Activated naive CD4-positive, alpha-beta T cell treated with anti-CD3 and anti-CD28 coated beads, Interleukin-2, amount 50 U/mL, for 24 hours (primary cell): ENCODE measurements around the gene AKNAD1.

Experiments used
- H3K27ac Mint-ChIP-seq: one replicate; pipeline ENCODE4 v1.8.0; 2021; ENCODE audit warnings: mild to moderate bottlenecking, mixed read lengths
- H3K27me3 Mint-ChIP-seq: one replicate; pipeline ENCODE4 v1.8.0; 2021; ENCODE audit warnings: mixed read lengths
- H3K36me3 Mint-ChIP-seq: one replicate; pipeline ENCODE4 v1.8.0; 2021; ENCODE audit warnings: mixed read lengths
- H3K4me1 Mint-ChIP-seq: one replicate; pipeline ENCODE4 v1.8.0; 2021; ENCODE audit warnings: mixed read lengths
- H3K4me3 Mint-ChIP-seq: one replicate; pipeline ENCODE4 v1.8.0; 2021; ENCODE audit warnings: mild to moderate bottlenecking, mixed read lengths
- H3K9me3 Mint-ChIP-seq: one replicate; pipeline ENCODE4 v1.8.0; 2021; ENCODE audit warnings: mixed read lengths

The AKNAD1 gene

DNA sequence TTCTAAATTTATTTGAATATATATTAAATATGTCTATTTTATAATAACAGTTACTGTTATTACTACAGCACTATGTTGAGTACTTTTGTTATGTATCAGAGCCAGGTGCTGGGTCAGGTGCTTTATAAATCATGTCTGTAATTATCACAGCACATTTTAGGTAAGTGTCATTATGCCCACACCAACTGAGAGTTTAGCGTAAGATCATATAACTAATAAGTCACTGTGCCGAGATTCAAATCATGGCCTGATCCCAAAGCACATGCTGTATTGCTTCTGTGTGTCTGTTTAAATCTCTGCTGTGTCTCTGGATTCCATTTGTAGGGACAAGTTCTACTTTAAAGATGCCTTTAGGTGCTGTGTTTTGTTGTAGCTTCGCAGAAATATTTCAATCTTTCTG lies 21.8 kb upstream of the AKNAD1 start:
- Mint-ChIP-seq H3K9me3 (no peaks in the 10 kb centered on the region), H3K4me3 (no peak overlapping the region), H3K4me1 (peaks cover 10% of the 10 kb centered on the region), H3K27me3 (no peaks in the 10 kb centered on the region), H3K36me3 (no peaks in the 10 kb centered on the region), H3K27ac (no peak overlapping the region)

DNA sequence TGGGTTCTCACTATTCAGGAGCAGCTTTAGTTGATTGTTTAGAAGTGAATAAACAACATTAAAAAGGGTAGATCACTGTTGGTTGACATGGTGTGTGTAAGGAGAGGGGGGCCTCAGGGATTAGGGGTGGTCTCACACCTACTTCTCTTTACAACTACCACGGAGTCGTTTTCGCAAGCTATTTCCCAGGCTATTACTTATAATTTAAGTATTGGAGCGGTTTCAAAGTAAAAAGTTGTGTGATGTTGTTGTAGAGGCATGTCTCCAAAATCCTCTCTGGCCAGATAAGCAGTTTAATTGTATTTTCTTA lies 21.2 kb upstream of the AKNAD1 start:
- H3K9me3 Mint-ChIP-seq = no peaks in the 10 kb centered on the region
- peak overlapping the region; percentile 91 for H3K4me3 Mint-ChIP-seq
- no peak overlapping the region for H3K27ac Mint-ChIP-seq
- H3K27me3 Mint-ChIP-seq = no peaks in the 10 kb centered on the region
- H3K36me3 Mint-ChIP-seq = no peaks in the 10 kb centered on the region
- H3K4me1 Mint-ChIP-seq = peaks cover 10% of the 10 kb centered on the region

DNA sequence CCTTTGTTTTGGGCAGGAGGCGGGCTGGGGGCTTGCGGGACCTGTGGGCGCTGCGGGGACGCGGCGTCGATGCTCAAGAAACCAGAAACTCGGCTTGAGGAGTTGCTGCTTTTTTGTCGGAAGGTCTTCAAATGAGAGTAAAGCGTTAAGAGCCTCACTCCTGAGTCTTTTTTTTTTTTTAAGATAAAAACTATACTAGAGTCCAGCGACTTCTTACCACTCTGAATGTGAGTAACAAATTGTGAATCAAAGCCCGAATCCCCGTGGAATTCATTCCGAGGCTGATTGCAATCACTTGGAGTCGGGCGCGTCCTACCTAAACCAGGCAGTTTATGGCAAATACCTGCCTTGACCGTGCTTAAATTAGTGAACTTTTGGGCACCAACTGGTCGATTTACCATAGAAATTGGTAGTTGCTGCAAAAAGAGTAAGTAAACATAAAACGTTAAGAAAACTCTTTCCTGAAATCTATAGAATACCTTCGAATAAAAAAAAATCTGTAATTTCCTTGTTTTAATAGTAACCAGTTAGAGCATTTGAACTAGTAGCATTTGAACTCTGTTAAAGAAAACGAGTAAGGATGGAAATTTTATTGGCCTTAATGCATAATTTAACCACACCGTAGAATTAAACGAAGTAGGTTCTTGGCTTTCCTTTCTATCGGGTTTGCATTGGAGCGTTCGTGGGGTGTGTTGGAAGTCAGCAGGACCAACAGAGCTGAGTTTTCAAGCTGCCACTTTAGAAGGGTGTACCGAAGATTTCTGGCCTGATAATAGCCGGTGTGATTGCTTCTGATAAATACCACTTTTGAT lies 20.7 kb upstream of the AKNAD1 start:
- no peak overlapping the region for H3K27ac Mint-ChIP-seq

GRCh38 chr1:108871050-108871724 lies 14.3 kb upstream of the AKNAD1 start:
- Mint-ChIP-seq H3K36me3 (no peaks in the 10 kb centered on the region), H3K27me3 (peaks cover 4% of the 10 kb centered on the region), H3K9me3 (no peaks in the 10 kb centered on the region), H3K27ac (no peak overlapping the region), H3K4me1 (no peaks in the 10 kb centered on the region), H3K4me3 (no peak overlapping the region)

More for the DNA sequence above, 20.7 kb upstream of the AKNAD1 start:
- no peaks in the 10 kb centered on the region for H3K9me3 Mint-ChIP-seq
- no peaks in the 10 kb centered on the region for H3K27me3 Mint-ChIP-seq
- no peaks in the 10 kb centered on the region for H3K36me3 Mint-ChIP-seq
- peaks cover 10% of the 10 kb centered on the region for H3K4me1 Mint-ChIP-seq
- peak overlapping the region; percentile 91 for H3K4me3 Mint-ChIP-seq

DNA sequence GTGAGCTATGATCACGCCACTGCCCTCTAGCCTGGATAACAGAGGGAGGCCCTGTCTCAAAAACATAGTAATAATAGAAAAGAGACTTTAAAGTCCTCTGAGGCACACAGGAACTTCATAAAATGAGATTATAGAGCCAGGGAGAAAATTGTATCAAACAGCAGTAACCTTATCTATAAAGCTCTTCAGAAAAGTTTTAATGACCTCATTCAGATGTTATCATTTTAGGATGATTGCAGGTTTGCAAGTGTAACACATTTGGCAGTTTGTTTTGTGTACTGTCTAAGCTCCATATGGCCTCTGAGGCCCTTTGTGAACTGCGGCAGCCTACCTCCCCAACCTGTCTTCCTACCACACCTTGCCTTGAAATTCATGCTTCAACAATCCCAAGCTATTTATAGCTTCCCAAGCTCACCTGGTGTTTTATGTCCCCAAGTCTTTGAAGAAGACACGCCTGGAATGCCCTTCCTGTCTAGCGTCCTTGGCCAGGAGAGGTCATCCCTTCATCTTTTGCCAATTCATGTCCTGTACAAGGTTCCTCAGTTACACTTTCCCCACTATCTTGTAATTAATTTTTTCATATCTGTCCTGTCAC lies 8.5 kb upstream of the AKNAD1 start:
- Mint-ChIP-seq H3K9me3 (no peaks in the 10 kb centered on the region), H3K36me3 (no peaks in the 10 kb centered on the region), H3K27ac (no peak overlapping the region), H3K27me3 (peaks cover 6% of the 10 kb centered on the region), H3K4me1 (no peaks in the 10 kb centered on the region), H3K4me3 (no peak overlapping the region)

DNA sequence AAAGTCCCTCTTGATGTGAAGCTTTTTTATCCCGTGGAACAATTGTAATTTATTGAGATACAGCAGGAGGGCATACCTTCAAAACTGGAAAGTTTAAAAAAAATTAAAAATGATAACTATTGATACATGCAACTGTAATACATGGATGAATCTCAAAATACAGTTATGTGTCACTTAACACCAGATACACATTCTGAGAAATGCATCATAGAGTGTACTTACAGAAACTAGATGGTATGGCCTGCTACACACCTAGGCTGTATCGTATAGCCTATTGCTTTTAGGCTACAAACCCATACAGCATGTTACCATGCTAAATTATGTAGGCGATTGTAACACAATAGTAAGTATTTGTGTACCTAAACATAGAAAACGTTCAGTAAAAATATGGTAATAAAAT lies 7.1 kb upstream of the AKNAD1 start:
- H3K9me3 Mint-ChIP-seq = no peaks in the 10 kb centered on the region
- H3K27ac Mint-ChIP-seq = no peak overlapping the region
- no peaks in the 10 kb centered on the region for H3K4me1 Mint-ChIP-seq
- H3K27me3 Mint-ChIP-seq = peaks cover 7% of the 10 kb centered on the region
- no peak overlapping the region for H3K4me3 Mint-ChIP-seq
- H3K36me3 Mint-ChIP-seq = no peaks in the 10 kb centered on the region

DNA sequence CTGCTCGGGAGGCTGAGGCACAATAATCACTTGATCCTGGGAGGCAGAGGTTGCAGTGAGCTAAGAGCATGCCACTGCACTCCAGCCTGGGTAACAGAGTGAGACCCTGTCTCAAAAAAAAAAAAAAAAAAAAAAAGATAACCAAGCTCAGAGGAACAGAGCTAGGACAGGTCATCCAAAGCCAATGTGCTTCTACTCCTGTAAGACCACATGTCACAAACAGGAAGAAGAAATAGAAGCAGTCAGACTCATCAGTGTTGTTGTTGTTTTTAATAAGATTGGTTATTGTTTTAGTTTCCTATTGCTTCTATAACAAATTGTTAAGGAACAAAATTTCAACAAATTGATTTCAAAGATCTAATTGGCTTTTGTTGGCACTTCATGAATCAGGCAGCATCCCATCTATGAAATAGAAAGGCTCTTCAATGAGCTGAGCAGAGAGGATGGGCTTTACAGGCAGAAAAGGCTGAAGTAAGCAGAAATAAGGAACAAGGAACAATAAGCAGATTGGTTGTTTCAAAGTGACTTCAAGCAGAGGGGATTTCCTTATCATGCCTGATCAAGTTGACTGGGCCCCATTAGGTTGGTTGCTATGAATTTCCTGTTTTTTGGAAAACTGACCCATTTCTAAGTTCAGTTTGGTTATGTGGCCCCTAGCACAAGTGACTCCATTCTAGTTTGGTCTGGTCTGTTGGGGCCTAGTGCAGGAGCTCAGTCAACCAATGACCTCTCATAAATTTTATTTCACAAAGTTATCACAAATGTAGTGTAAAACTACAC lies 6.0 kb upstream of the AKNAD1 start:
- Mint-ChIP-seq H3K27me3 (peaks cover 10% of the 10 kb centered on the region), H3K36me3 (no peaks in the 10 kb centered on the region), H3K4me3 (no peak overlapping the region), H3K4me1 (peaks cover 4% of the 10 kb centered on the region), H3K9me3 (no peaks in the 10 kb centered on the region), H3K27ac (no peak overlapping the region)

DNA sequence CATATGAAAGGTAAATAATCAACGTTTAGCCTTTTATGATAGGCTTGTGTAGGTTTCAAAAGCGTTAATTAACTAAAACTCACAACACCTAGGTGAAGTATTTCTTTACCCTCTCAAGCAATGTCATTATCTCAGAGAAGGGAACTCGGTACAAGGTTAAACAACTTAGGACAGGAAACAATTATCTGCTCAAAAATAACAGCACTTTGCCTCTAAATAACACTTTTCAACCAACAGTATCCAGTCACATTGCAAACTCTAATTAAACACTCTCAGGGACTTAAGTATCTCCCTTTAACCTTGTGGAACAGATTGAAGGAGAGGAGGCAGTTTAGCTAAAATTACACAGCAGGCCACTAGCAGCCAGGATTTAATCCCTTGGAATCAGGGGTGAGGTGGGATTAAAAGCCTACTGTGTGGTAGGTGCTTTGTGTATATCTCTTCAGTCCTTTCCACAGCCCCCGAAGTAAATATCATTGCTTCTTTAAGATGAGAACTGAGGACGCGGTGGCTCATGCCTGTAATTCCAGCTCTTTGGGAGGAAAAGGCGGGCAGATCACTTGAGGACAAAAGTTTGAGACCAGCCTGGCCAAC lies 5.2 kb upstream of the AKNAD1 start:
- no peaks in the 10 kb centered on the region for H3K9me3 Mint-ChIP-seq
- no peak overlapping the region for H3K4me3 Mint-ChIP-seq
- peaks cover 10% of the 10 kb centered on the region for H3K27me3 Mint-ChIP-seq
- no peaks in the 10 kb centered on the region for H3K36me3 Mint-ChIP-seq
- no peak overlapping the region for H3K27ac Mint-ChIP-seq
- peaks cover 4% of the 10 kb centered on the region for H3K4me1 Mint-ChIP-seq

DNA sequence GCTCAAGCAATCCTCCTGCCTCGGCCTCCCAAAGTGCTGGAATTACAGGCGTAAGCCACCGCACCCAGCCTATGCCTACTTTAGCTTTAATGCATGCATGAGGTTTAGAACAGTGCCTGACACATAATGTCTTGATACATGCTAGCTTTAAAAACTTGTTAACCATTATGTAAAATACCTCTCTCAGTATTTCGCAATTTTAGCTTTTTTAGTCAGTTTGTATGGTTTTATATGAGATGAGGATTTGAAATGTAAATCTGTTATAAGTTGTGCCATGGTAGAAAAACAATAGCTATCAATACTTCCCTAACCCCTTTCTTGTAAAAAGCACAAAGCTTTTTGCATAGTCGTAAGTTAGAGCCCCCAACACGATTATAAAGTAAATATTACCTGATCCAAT lies 4.7 kb upstream of the AKNAD1 start:
- H3K27me3 Mint-ChIP-seq = peaks cover 8% of the 10 kb centered on the region
- H3K9me3 Mint-ChIP-seq = no peaks in the 10 kb centered on the region
- H3K4me1 Mint-ChIP-seq = peaks cover 4% of the 10 kb centered on the region
- H3K27ac Mint-ChIP-seq = no peak overlapping the region
- H3K36me3 Mint-ChIP-seq = no peaks in the 10 kb centered on the region
- H3K4me3 Mint-ChIP-seq = no peak overlapping the region

DNA sequence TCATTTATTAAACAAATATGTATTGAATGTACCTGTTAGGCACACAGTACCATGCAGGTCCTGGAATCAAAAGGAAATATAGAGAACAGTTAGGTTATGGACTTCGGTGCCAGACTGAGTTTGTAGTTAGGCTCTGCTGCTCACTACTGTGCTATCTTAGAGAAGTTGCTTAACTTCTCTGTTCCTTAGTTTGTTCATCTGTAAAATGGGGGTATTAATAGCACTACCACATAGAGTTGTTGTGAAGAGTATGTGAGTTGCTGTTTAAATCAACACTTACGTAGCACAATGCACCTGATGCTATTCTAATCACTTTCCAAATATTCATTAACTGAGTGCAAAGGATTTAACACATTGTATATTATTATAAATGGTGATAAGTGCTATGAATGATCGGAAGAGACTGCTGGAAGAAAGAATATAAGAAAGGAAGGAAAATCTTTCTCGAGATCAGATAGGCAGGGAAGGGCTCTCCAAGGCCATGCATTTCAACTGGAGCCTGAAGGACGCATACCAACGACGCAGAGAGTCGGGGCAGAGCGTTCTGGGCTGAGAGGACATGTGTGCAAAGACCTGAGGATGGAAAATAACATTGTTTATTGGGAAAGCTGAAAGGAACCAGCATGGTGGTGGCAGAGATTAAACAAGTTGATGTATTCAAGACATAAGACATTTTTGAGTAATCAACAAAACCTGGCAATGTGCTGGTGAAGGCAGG lies 3.5 kb upstream of the AKNAD1 start:
- Mint-ChIP-seq H3K4me3 (no peak overlapping the region), H3K9me3 (no peaks in the 10 kb centered on the region), H3K27me3 (peaks cover 8% of the 10 kb centered on the region), H3K4me1 (peaks cover 4% of the 10 kb centered on the region), H3K36me3 (no peaks in the 10 kb centered on the region), H3K27ac (no peak overlapping the region)

GRCh38 chr1:108858230-108858950 lies 1.5 kb upstream of the AKNAD1 start:
- no peaks in the 10 kb centered on the region for H3K9me3 Mint-ChIP-seq
- peaks cover 4% of the 10 kb centered on the region for H3K4me1 Mint-ChIP-seq
- no peaks in the 10 kb centered on the region for H3K36me3 Mint-ChIP-seq
- peaks cover 8% of the 10 kb centered on the region for H3K27me3 Mint-ChIP-seq
- H3K27ac Mint-ChIP-seq = no peak overlapping the region
- H3K4me3 Mint-ChIP-seq = no peak overlapping the region

- Mint-ChIP-seq H3K27me3 (peaks cover 10% of the 10 kb centered on the region), H3K36me3 (no peaks in the 10 kb centered on the region), H3K9me3 (no peaks in the 10 kb centered on the region), H3K4me3 (no peak overlapping the region), H3K4me1 (peaks cover 10% of the 10 kb centered on the region), H3K27ac (no peak overlapping the region)
Measured at GRCh38 chr1:108854221-108855019, 2.5 kb downstream of the AKNAD1 start.

GRCh38 chr1:108852221-108852975 lies 4.5 kb downstream of the AKNAD1 start:
- Mint-ChIP-seq H3K4me3 (no peak overlapping the region), H3K9me3 (no peaks in the 10 kb centered on the region), H3K27ac (no peak overlapping the region)

More at GRCh38 chr1:108852221-108852975, 4.5 kb downstream of the AKNAD1 start:
- Mint-ChIP-seq H3K27me3 (peaks cover 7% of the 10 kb centered on the region), H3K4me1 (peaks cover 7% of the 10 kb centered on the region), H3K36me3 (no peaks in the 10 kb centered on the region)
